Activated T-cell treated with anti-CD3 and anti-CD28 coated beads, Interleukin-2, amount 50 U/mL, for 24 hours (primary cell): ENCODE data around the gene HPS4.

ENCODE experiments used
- DNase-seq: peaks from one replicate; pipeline ENCODE4 v3.0.0-alpha.2; 2020
- H3K27ac Mint-ChIP-seq: 2 replicates; pipeline ENCODE4 v1.8.0; 2020; ENCODE audit warnings: mild to moderate bottlenecking, mixed read lengths
- H3K27me3 Mint-ChIP-seq: 2 replicates; pipeline ENCODE4 v1.8.0; 2020; ENCODE audit warnings: mixed read lengths
- H3K36me3 Mint-ChIP-seq: 2 replicates; pipeline ENCODE4 v1.8.0; 2020; ENCODE audit warnings: low read depth, mixed read lengths
- H3K4me1 Mint-ChIP-seq: 2 replicates; pipeline ENCODE4 v1.8.0; 2020; ENCODE audit warnings: low read depth, mixed read lengths
- H3K4me3 Mint-ChIP-seq: 2 replicates; pipeline ENCODE4 v1.8.0; 2020; ENCODE audit warnings: mild to moderate bottlenecking, moderate library complexity, mixed read lengths
- H3K9me3 Mint-ChIP-seq: 2 replicates; pipeline ENCODE4 v1.8.0; 2020; ENCODE audit warnings: mixed read lengths

The HPS4 gene

GRCh38 chr22:26432619-26433311 lies 50.8 kb downstream of the HPS4 start:
- H3K27ac Mint-ChIP-seq: no peak overlapping the region
- H3K36me3 Mint-ChIP-seq: peaks cover 55% of the 10 kb centered on the region
- peaks cover 67% of the 10 kb centered on the region for H3K4me1 Mint-ChIP-seq
- no peak overlapping the region for H3K4me3 Mint-ChIP-seq
- H3K27me3 Mint-ChIP-seq: no peaks in the 10 kb centered on the region
- H3K9me3 Mint-ChIP-seq: no peaks in the 10 kb centered on the region
- no peak for DNase-seq

- peak; percentile 41 for DNase-seq
- peaks cover 66% of the 10 kb centered on the region for H3K4me1 Mint-ChIP-seq
- peaks cover 46% of the 10 kb centered on the region for H3K36me3 Mint-ChIP-seq
Observed at GRCh38 chr22:26431261-26431995, 52.2 kb downstream of the HPS4 start.

GRCh38 chr22:26430600-26430999 lies 53.0 kb downstream of the HPS4 start:
- Mint-ChIP-seq H3K4me3 (peak overlapping the region; percentile 75), H3K9me3 (no peaks in the 10 kb centered on the region), H3K36me3 (peaks cover 39% of the 10 kb centered on the region), H3K27ac (peak overlapping the region; percentile 81), H3K4me1 (peaks cover 58% of the 10 kb centered on the region), H3K27me3 (peaks cover 5% of the 10 kb centered on the region)
- no peak for DNase-seq

More at GRCh38 chr22:26431261-26431995, 52.2 kb downstream of the HPS4 start:
- Mint-ChIP-seq H3K9me3 (no peaks in the 10 kb centered on the region), H3K27me3 (no peaks in the 10 kb centered on the region), H3K27ac (peak overlapping the region; percentile 81), H3K4me3 (peak overlapping the region; percentile 75)

GRCh38 chr22:26429458-26430286 lies 53.9 kb downstream of the HPS4 start:
- H3K9me3 Mint-ChIP-seq: no peaks in the 10 kb centered on the region
- peaks cover 49% of the 10 kb centered on the region for H3K4me1 Mint-ChIP-seq
- no peak for DNase-seq
- H3K27ac Mint-ChIP-seq: peak overlapping the region; percentile 81
- peak overlapping the region; percentile 75 for H3K4me3 Mint-ChIP-seq
- H3K27me3 Mint-ChIP-seq: peaks cover 5% of the 10 kb centered on the region
- peaks cover 29% of the 10 kb centered on the region for H3K36me3 Mint-ChIP-seq

- Mint-ChIP-seq H3K4me1 (peaks cover 49% of the 10 kb centered on the region), H3K36me3 (peaks cover 20% of the 10 kb centered on the region), H3K27ac (peak within 1 kb of the TSS; percentile 99), H3K27me3 (peaks cover 5% of the 10 kb centered on the region), H3K9me3 (peaks cover under 1% of the 10 kb centered on the region), H3K4me3 (peak within 1 kb of the TSS; percentile 91)
- DNase-seq: peak; percentile 89
Observed at GRCh38 chr22:26428515-26429457, 54.8 kb downstream of the HPS4 start, which contains the start of gene ASPHD2. ASPHD2 (plus strand) TSS chr22:26429260; CDS start chr22:26433616, 4,356 bp downstream.

GRCh38 chr22:26426924-26427323 lies 56.7 kb downstream of the HPS4 start:
- H3K4me3 Mint-ChIP-seq: peak overlapping the region; percentile 27
- peaks cover 8% of the 10 kb centered on the region for H3K36me3 Mint-ChIP-seq
- H3K27ac Mint-ChIP-seq: peak overlapping the region; percentile 35

GRCh38 chr22:26418620-26419019 lies 65.0 kb downstream of the HPS4 start:
- no peak overlapping the region for H3K27ac Mint-ChIP-seq
- no peaks in the 10 kb centered on the region for H3K4me1 Mint-ChIP-seq
- no peak overlapping the region for H3K4me3 Mint-ChIP-seq
- H3K27me3 Mint-ChIP-seq: peaks cover 17% of the 10 kb centered on the region
- H3K9me3 Mint-ChIP-seq: peaks cover 6% of the 10 kb centered on the region
- no peak for DNase-seq
- H3K36me3 Mint-ChIP-seq: no peaks in the 10 kb centered on the region

More at GRCh38 chr22:26426924-26427323, 56.7 kb downstream of the HPS4 start:
- DNase-seq: no peak
- H3K4me1 Mint-ChIP-seq: peaks cover 39% of the 10 kb centered on the region
- peaks cover 8% of the 10 kb centered on the region for H3K27me3 Mint-ChIP-seq
- peaks cover 8% of the 10 kb centered on the region for H3K9me3 Mint-ChIP-seq

- Mint-ChIP-seq H3K4me3 (no peak overlapping the region), H3K36me3 (no peaks in the 10 kb centered on the region), H3K9me3 (no peaks in the 10 kb centered on the region), H3K27ac (no peak overlapping the region), H3K27me3 (peaks cover 13% of the 10 kb centered on the region), H3K4me1 (no peaks in the 10 kb centered on the region)
- DNase-seq: no peak
Observed at GRCh38 chr22:26417406-26417805, 66.2 kb downstream of the HPS4 start.

GRCh38 chr22:26416670-26417276 lies 66.8 kb downstream of the HPS4 start:
- no peaks in the 10 kb centered on the region for H3K4me1 Mint-ChIP-seq
- no peaks in the 10 kb centered on the region for H3K9me3 Mint-ChIP-seq
- H3K27ac Mint-ChIP-seq: no peak overlapping the region
- H3K36me3 Mint-ChIP-seq: no peaks in the 10 kb centered on the region
- peaks cover 12% of the 10 kb centered on the region for H3K27me3 Mint-ChIP-seq
- H3K4me3 Mint-ChIP-seq: no peak overlapping the region
- DNase-seq: no peak

GRCh38 chr22:26416256-26416655 lies 67.3 kb downstream of the HPS4 start:
- H3K36me3 Mint-ChIP-seq: no peaks in the 10 kb centered on the region
- DNase-seq: no peak
- H3K27ac Mint-ChIP-seq: no peak overlapping the region
- no peaks in the 10 kb centered on the region for H3K4me1 Mint-ChIP-seq
- no peak overlapping the region for H3K4me3 Mint-ChIP-seq
- H3K27me3 Mint-ChIP-seq: peaks cover 8% of the 10 kb centered on the region
- no peaks in the 10 kb centered on the region for H3K9me3 Mint-ChIP-seq

- Mint-ChIP-seq H3K27me3 (peaks cover 2% of the 10 kb centered on the region), H3K4me3 (no peak overlapping the region), H3K4me1 (no peaks in the 10 kb centered on the region), H3K9me3 (no peaks in the 10 kb centered on the region), H3K36me3 (no peaks in the 10 kb centered on the region), H3K27ac (no peak overlapping the region)
- no peak for DNase-seq
Observed at GRCh38 chr22:26414347-26414746, 69.2 kb downstream of the HPS4 start.

- Mint-ChIP-seq H3K4me1 (no peaks in the 10 kb centered on the region), H3K4me3 (no peak overlapping the region), H3K9me3 (no peaks in the 10 kb centered on the region), H3K27me3 (peaks cover 2% of the 10 kb centered on the region), H3K27ac (no peak overlapping the region), H3K36me3 (no peaks in the 10 kb centered on the region)
- DNase-seq: no peak
Observed at GRCh38 chr22:26410386-26410785, 73.2 kb downstream of the HPS4 start.

GRCh38 chr22:26409719-26410335 lies 73.8 kb downstream of the HPS4 start:
- no peak overlapping the region for H3K4me3 Mint-ChIP-seq
- no peaks in the 10 kb centered on the region for H3K36me3 Mint-ChIP-seq
- no peak for DNase-seq

More at GRCh38 chr22:26409719-26410335, 73.8 kb downstream of the HPS4 start:
- Mint-ChIP-seq H3K9me3 (no peaks in the 10 kb centered on the region), H3K27me3 (peaks cover 3% of the 10 kb centered on the region), H3K27ac (no peak overlapping the region), H3K4me1 (peaks cover 1% of the 10 kb centered on the region)
